Measurements from ENCODE around the gene SLC25A34. TPM values are rescaled to one million over a fixed set of nuclear protein-coding genes. Genes with fewer than 3 reads are reported as not detected.
"Not testable (repeated sequence)": the region's sequence is repeated elsewhere in the genome, so short reads cannot be mapped to it uniquely, and the experiment has no call there.

SLC25A34 gene
- polyA plus RNA-seq (ENCODE audit: insufficient read length in 4 of 4), result 1 to 10 TPM; 1.3 to 5.7 (median 2.9) TPM

DNA sequence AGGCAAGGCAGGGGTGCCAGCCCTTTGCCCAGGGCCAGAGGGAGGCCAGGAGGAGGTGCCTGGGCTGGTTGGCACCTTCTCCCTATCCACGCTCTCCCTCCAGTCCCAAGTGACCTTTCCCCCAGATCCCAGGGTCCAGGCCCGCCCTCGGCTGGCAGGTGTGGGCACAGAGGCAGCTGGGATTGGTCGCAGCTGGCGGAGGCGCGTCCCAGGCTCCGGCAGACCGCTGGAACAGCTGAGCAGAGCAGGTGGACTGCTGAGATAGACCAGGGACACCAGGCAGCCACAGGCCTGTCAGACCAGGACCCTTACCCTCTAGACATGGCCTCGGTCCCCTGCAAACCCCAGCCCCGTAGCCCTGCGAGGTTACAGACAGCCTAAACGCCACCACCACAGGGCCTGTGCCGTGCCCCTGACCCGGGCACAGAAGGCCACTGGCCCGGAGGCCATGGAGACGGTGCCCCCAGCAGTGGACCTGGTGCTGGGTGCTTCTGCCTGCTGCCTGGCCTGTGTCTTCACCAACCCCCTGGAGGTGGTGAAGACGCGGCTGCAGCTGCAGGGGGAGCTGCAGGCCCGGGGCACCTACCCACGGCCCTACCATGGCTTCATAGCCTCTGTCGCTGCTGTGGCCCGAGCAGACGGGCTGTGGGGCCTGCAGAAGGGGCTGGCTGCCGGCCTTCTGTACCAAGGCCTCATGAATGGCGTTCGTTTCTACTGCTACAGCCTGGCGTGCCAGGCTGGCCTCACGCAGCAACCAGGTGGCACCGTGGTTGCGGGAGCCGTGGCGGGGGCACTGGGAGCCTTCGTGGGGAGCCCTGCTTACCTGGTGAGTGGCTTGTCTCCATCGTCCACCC is at the start of gene SLC25A34:
Gene SLC25A34 (plus strand): TSS at position 221 of the 854 bp plus-strand sequence. CDS start 228 bp downstream, at position 449.
- DNase-seq (ENCODE audit: low read depth in 4 of 4, low spot score in 2 of 4), result no peak

DNA sequence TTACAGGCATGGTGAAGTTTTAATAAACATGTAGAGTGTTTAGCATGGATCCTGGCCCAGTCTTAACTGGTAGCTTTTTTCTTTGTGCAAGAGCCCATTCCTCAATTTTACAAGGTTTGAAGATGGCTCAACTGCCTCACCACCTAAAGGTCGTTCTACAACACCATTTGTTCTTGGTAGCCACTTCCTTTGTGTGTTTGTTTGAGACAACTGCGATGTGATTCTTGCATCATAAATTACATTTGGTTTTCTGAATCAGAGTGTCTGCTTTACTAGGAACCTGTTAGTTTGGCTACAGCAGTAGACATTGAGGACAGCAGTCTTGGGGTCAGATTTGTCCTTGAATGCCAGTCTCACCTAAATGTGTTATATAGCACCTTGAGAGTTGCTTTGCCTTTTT is 48.6 kb upstream of the SLC25A34 start:
- DNase-seq (ENCODE audit: low read depth in 4 of 4, low spot score in 2 of 4), result no peak

DNA sequence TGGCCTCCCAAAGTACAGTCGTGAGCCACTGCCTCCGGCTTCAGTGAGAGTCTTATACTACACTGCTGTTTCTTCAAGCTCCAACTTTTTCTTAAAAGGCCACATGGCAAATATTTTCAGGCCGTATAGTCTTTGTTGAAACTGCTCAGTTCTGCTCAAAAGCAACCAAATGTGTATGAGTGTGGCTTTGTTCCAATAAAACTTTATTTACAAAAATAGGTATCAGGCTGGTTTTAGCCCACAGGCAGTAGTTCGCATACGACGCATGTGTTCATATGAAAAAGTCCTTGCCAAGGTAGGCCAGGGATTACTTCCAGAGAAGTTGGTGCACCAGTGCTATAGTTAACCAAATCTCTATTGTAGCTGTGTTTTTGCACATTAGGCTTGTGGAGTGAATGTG is 45.7 kb upstream of the SLC25A34 start:
- no peak for DNase-seq (ENCODE audit: low read depth in 4 of 4, low spot score in 2 of 4)

DNA sequence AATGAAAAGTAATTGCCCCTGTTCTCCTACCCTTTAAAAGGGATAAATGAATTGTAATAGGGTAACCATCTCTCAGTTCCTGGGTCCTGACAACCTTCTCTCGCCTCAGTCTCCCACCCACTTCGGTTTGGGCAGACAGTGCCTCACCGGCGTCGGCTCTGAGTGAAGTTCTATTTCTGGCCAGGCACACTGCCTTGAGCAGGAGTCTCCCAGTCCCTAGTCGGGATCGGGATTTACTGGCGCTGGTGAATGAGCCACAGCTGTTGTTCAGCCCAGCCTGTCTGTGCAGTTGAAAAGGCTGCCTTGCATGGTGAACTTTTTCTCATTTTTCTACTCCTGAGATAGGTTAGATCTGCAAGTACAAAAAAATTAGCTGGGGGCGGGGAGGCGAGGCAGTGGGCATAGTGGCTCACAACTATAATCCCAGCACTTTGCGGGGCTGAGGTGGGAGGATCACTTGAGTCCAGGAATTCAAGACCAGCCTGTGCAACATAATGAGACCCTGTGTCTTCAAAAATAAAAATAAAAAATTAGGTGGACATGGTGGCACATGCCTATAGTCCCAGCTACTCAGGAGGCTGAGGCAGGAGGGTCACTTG is 44.5 kb upstream of the SLC25A34 start:
- no peak for DNase-seq (ENCODE audit: low read depth in 4 of 4, low spot score in 2 of 4)

DNA sequence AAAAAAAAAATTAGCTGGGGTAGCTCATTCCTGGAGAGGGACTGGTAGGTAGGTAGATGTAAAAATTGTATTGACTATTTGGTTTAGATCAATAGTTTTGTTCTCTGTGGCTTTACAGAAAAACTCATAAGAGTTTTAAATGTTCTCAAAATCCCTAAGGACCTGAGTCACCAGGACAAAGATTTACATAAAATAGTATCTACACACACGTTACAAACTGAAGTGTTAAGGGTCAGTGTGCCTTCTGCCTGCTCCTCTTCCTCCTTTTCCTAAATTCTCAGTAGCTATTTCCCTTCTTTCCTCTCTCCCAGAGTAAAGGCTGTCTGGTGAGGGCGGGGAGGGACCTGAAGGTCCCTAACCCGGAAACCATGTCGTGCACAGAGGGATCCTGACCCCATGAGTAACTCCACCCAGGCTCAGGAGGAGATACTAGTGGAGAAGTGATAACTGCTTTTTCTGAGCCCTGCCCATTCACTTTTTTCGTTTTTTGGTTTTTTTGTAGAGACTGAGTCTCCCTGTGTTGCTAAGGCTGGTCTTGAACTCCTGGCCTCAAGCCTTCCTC is 43.9 kb upstream of the SLC25A34 start:
- no peak for DNase-seq (ENCODE audit: low read depth in 4 of 4, low spot score in 2 of 4)

DNA sequence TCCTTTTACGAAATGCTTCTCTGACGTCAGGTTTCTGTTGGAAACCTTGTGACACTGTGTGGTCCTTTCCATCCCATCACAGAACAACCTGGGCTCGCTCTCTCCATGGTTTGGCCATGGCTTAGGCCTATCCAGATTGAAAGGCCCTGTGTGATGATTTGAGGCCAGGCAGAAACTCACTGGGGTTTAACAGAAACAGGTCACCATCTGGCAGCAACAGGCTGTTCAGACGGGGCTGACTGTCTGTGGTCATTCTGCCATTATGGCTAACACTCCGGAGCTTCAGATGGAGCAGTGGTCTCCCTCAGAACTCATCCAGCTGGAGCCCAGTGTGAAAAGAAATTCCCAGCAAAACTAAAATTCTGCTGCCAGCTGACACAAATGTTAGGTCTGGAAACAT is 42.7 kb upstream of the SLC25A34 start:
- no peak for DNase-seq (ENCODE audit: low read depth in 4 of 4, low spot score in 2 of 4)

DNA sequence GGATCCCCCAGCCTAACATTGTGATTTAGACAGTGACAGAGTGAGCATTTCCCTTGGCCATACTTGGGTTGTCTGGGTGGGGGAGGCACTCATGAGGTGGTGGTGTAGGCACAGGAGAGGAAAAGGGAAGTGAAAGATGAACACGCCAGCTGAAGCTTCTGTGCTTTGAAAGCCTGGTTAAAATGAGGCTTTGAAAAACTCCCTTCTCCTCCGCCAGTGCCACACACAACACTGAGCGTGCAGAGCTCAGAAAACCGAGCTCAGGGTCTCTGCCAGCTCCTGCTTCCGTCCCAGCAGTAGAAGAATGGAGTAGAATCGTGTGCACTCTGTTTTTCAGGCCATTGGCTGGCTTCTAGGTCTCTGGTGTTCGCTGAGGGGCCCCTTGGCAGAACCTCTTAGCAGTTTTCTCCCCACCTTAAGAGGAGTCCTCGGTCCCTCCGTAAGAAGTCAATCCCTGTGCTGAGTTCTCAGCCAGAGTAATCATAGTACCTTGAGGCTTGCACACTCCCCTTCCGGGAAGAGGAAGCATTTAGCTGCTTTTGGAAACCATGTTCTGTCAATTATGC is 39.0 kb upstream of the SLC25A34 start:
- DNase-seq (ENCODE audit: low read depth in 4 of 4, low spot score in 2 of 4), result no peak

DNA sequence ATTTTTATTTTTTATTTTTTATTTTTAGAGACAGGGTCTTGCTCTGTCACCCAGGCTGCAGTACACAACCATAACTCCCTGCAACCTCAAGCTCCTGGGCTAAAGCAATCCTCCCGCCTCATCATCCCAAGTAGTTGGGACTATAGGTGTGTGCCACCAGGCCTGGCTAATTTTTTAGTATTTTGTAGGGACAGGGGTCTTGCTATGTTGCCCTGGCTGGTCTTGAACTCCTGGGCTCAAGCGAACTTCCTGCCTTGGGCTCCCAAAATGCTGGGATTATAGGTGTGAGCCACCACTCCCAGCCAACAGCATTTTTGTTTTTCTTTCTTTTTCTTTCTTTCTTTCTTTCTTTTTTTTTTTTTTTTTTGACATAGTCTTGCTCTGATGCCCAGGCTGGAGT is 37.9 kb upstream of the SLC25A34 start:
- DNase-seq (ENCODE audit: low read depth in 4 of 4, low spot score in 2 of 4), result no peak

DNA sequence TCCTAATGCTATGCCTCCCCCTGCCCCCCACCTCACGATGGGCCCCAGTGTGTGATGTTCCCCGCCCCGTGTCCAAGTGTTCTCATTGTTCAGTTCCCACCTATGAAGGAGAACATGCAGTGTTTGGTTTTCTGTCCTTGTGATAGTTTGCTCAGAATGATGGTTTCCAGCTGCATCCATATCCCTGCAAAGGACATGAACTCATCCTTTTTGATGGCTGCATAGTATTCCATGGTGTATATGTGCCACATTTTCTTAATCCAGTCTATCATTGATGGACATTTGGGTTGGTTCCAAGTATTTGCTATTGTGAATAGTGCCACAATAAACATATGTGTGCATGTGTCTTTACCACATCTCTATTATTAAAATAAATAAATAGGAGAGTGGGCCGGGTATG is 36.7 kb upstream of the SLC25A34 start:
- DNase-seq (ENCODE audit: low read depth in 4 of 4, low spot score in 2 of 4), result not testable (repeated sequence)

DNA sequence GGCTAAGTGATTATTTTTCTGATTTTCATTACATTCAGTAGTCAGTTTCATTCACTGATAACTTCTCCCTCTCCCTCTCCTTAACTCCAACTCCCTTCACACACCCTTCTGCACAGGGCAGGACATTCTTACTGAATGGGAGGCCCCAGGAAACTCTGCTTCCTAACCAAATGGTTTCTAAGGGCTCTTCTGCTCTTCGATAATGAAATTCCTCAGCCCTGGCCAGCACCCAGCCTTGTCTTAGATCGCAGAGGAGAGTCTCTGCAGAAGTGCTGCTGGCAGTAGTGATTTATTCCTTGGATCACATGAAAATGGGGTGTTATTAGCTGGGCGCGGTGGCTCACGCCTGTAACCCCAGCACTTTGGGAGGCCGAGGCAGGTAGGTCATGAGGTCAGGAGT is 35.5 kb upstream of the SLC25A34 start:
- DNase-seq (ENCODE audit: low read depth in 4 of 4, low spot score in 2 of 4), result no peak

DNA sequence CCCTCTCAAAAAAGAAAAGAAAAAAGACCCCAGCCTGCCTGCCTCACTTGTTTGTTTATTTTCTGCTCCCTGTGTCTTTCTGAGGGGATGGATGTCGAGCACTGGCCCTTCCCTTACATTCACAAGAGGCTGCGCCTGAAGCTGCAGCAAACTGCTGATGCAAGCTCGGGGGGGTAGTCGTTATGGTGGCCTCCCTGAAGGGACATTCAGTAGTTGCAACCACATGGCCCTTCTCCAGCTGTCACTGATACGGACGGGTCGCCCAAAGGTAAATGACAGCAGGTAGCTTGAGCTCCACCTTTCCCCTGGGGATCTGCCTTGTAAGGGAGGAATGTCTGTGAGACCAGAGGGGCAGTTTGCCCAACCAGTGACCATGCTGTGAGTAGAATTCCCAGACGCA is 34.3 kb upstream of the SLC25A34 start:
- no peak for DNase-seq (ENCODE audit: low read depth in 4 of 4, low spot score in 2 of 4)

DNA sequence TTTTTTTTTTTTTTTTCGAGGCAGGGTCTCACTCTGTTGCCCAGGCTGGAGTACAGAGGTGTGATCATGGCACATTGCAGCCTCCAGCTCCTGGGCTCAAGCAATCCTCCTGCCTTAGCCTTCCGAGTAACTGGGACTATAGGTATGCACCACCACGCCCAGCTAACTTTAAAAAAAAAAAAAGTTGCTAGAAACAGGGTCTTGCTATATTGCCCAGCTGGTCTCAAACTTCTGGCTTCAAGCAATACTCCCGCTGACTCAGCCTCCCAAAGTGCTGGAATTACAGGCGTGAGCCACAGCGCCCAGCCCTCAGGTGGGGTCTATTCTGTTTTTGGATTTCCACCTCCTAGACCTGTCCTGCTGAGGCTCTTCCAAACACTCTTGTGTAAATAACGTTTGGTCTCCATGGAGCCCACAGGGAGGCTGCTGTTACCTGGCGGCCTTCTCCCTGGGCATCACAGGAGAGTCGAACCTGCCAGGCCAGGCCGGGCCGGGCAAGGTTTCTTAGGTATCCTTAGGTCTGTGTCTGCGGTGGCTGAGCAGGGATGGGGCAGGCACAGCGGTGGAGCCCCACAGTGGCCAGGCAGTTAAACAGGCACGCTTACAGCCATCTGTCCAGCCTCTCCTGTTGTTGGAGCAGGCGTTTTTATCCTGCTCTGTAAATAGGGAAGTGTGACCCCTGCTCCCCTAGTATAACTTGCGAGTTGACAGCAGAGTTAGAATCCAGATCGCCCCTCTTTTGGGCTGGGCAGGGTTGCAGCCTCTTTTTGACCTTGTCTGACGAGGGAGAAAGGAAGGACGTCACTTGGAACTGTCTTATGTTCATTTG is 33.1 kb upstream of the SLC25A34 start:
- DNase-seq (ENCODE audit: low read depth in 4 of 4, low spot score in 2 of 4), result no peak

DNA sequence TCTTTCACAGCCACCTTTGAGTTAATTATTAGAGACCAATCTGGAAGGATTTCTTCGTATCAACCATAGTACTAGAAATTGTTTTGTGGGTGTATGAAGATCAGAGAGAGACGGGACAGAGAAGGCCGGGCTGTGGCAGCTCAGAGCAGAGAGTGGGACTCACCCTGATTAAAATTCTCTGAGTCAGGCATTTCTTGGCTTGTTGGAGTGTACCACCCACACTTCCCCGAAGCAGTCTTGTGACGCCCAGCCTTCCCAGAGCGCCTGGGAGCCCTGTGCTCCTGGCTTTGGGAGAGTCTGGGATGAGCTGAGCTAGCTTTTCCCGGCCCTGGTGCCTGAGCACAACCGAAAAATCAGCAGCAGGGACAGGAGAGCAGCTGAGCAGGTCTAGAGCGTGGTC is 32.5 kb upstream of the SLC25A34 start:
- DNase-seq (ENCODE audit: low read depth in 4 of 4, low spot score in 2 of 4), result no peak

DNA sequence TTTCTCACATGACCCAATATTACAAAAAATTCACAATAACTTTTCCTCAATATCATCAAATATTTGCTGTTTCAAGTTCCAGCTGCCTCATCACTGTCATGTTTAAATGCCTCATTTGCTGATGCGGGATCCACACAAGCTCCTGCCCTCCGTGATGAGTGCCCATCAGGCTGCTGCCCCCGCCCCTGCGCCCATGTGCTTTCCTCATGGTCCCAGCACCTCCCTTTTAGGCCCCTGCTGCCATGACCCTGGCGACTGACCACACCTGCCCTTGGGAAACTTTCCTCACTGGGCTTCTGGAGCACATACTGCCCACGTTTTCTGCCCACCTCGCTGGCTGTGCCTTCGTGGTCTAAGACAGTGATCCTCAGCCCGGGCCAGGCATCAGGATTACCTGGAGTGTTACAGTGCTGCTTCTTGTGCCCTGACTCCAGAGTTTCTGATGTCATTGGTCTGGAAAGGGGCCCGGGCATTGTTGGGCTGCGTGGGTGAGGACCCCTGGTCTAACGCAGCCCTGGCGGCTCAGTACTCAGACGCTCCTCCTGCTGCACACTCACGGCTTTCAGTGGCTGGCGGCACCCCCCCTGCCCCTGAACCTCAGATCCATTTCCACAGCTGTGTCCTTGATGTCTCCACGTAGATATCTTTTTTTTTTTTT is 31.4 kb upstream of the SLC25A34 start:
- DNase-seq (ENCODE audit: low read depth in 4 of 4, low spot score in 2 of 4), result no peak

DNA sequence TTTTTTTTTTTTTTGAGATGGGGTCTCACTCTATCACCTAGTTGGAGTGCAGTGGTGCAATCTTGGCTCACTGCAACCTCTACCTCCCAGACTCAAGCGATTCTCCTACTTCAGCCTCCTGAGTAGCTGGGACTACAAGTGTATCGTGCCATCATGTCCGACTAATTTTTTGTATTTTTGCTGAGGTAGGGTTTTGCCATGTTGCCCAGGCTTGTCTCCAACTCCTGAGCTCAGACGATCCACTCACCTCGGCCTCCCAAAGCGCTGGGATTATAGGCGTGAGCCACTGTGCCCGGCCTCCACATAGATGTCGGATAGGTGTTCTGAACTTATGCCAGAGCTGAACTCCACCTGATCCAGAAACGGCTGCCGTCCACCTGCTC is 30.9 kb upstream of the SLC25A34 start:
- no peak for DNase-seq (ENCODE audit: low read depth in 4 of 4, low spot score in 2 of 4)

DNA sequence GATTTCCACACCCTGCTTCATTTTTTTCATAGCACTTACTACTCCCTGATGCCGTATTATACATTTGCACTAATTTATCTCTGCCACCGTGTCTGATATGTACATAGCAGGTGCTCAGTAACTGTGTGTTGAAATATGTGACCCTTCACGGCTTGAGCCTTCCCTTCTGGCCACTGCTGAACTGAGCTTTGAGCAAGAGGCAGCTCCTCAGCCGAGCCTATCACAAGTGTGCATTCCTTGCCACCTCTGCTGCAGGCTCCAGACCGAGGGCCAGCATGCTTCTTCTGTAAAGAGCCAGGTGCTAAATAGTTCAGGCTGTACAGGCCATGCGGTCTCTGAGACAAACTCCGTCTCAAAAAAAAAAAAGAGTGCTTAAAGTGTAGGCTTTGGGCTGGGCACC is 29.3 kb upstream of the SLC25A34 start:
- no peak for DNase-seq (ENCODE audit: low read depth in 4 of 4, low spot score in 2 of 4)

DNA sequence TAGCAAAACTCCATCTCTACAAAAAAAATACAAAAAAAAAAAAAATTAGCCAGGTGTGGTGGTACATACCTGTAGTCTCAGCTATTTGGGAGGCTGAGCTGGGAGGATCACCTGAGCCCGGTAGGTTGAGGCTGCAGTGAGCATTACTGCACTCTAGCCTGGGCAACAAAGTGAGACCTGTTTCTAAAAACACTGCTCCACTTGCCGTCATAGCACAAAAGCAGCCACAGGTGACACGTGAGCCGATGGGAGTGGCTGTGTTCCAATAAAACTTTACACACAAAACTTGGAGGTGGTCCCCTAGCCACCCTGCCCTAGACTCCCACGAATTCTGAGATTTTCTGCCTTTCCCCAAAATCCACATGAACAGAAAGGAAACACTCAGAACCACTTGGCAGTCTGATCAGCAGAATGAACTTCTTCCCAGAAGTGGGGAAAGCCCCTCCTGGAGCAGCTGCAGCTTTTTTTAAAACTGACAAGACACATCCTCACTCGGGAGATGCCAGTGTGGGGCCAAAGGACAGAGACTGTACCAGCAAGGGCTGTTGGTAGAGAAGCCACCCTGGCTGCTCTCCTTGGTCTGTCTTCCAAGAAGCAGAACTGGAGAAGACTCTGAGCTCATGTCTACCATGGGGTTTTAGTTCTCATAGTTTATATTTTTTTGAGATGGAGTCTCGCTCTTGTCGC is 28.7 kb upstream of the SLC25A34 start:
- DNase-seq (ENCODE audit: low read depth in 4 of 4, low spot score in 2 of 4), result no peak

DNA sequence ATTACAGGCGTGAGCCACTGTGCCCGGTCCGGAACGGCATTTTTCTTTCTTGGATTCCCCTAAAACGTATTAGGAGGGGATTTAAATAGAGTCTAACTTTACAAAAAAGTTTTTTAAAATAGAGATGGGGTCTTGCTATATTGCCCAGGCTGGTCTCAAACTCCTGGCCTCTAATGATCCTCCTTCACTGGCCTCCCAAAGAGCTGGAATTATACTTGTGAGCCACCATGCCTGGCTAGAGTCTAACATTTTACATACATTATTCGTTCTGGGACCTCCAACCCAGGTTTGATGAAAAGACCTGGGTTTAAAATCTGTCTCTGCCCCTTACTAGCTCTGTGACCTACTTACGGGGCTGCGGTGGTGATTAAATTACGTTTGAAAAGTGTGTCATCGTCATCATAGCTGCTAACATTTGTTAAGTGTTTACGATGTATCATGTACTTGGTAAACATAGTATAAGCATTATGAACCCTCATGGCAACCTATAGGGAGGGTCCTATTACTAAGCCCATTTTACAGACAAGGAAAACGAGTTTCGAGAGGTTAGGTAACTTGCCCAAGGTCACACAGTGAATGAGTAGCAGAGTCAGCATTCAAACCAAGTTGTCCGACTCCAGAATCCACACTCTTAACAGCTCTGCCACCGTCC is 27.4 kb upstream of the SLC25A34 start:
- DNase-seq (ENCODE audit: low read depth in 4 of 4, low spot score in 2 of 4), result no peak

DNA sequence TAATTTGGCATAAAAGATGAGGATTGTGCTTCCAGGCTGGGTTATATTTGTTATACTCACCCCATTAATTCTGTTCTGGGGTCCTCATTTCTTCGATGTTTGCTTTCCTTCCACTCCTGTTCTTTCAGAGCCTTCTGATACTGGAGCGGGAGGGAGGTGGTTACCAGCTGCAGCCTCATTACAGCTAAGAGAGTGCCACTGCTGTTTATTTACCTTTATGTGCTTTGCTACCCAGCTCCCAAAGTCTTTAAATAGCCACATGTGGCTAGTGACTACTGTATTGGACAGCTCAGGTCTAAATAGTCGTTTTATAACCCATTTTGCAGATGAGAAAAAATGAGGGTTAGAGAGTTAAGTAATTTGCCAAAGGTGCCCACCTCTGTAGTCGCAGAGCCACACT is 26.8 kb upstream of the SLC25A34 start:
- DNase-seq (ENCODE audit: low read depth in 4 of 4, low spot score in 2 of 4), result no peak
